HFFc6 (cell line): ENCODE measurements around the gene PLEKHJ1. TPM values are rescaled to one million over a fixed set of nuclear protein-coding genes. Genes with fewer than 3 reads are reported as not detected.
A peak's percentile ranks its signal among the peaks of the same experiment; 100 is the strongest.

Experiments
- DNase-seq: peaks from one replicate; pipeline ENCODE4 v3.0.0-alpha.2; 2018
- H3K27ac Mint-ChIP-seq: 2 replicates; pipeline ENCODE4 v1.8.0; 2020; ENCODE audit warnings: mild to moderate bottlenecking, mixed read lengths
- H3K27me3 Mint-ChIP-seq: 2 replicates; pipeline ENCODE4 v1.8.0; 2021; ENCODE audit warnings: mild to moderate bottlenecking, moderate library complexity, mixed read lengths; ENCODE audit not compliant: insufficient read depth
- H3K36me3 Mint-ChIP-seq: 2 replicates; pipeline ENCODE4 v1.8.0; 2021; ENCODE audit warnings: low read depth, mixed read lengths
- H3K4me1 Mint-ChIP-seq: 2 replicates; pipeline ENCODE4 v1.8.0; 2020; ENCODE audit warnings: low read depth, mixed read lengths
- H3K4me3 Mint-ChIP-seq: 2 replicates; pipeline ENCODE4 v1.8.0; 2020; ENCODE audit warnings: mild to moderate bottlenecking, moderate library complexity, mixed read lengths
- H3K9me3 Mint-ChIP-seq: 2 replicates; pipeline ENCODE4 v1.8.0; 2020; ENCODE audit warnings: mild to moderate bottlenecking, mixed read lengths
- CTCF ChIP-seq: fragments of 200-600 bp; sonication (generic); IDR thresholded peaks from 2 replicates; pipeline ENCODE4 v1.5.0; 2021; ENCODE audit warnings: antibody characterized with exemption, mild to moderate bottlenecking
- total RNA-seq, 6 experiments: library from RNA; stranded (reverse); fragmentation: NEBNext Ultra II Directional; extraction: Animal tissue kit (Norgen Biotek cat#: 25700); gene quantifications; 2 replicates in 1 of 6; 3 replicates in 5 of 6; pipeline ENCODE4 v1.2.3, GENCODE V29; 2021

PLEKHJ1 gene
- total RNA-seq, 6 experiments from 2014 or later, result 45.9 to 57.3 (median 50.2) TPM

- H3K27ac Mint-ChIP-seq, result peak overlapping the region; percentile 33; the same call in 1 of the 2 replicates
- peaks cover 14% of the 10 kb centered on the region for H3K27me3 Mint-ChIP-seq
- DNase-seq, result no peak
- H3K36me3 Mint-ChIP-seq, result peaks cover 21% of the 10 kb centered on the region
- no peak overlapping the region for H3K4me3 Mint-ChIP-seq
- no peaks in the 10 kb centered on the region for H3K9me3 Mint-ChIP-seq
- no peaks in the 10 kb centered on the region for H3K4me1 Mint-ChIP-seq
- no peak for TF ChIP-seq CTCF
These were observed 37.8 kb downstream of the PLEKHJ1 start for GRCh38 chr19:2198317-2198716.

- H3K27ac Mint-ChIP-seq, result no peak overlapping the region
- H3K27me3 Mint-ChIP-seq, result peaks cover 10% of the 10 kb centered on the region
- DNase-seq, result no peak
- no peaks in the 10 kb centered on the region for H3K9me3 Mint-ChIP-seq
- no peak overlapping the region for H3K4me3 Mint-ChIP-seq
- no peak for TF ChIP-seq CTCF
- no peaks in the 10 kb centered on the region for H3K4me1 Mint-ChIP-seq
- H3K36me3 Mint-ChIP-seq, result peaks cover 26% of the 10 kb centered on the region
These were observed 38.9 kb downstream of the PLEKHJ1 start for GRCh38 chr19:2197270-2197669.

GRCh38 chr19:2195914-2196313 is 40.2 kb downstream of the PLEKHJ1 start:
- H3K36me3 Mint-ChIP-seq, result peaks cover 20% of the 10 kb centered on the region
- H3K27ac Mint-ChIP-seq, result no peak overlapping the region
- no peak for DNase-seq
- no peaks in the 10 kb centered on the region for H3K4me1 Mint-ChIP-seq
- peaks cover 9% of the 10 kb centered on the region; the same call in 1 of the 2 replicates for H3K27me3 Mint-ChIP-seq
- TF ChIP-seq CTCF, result no peak
- H3K9me3 Mint-ChIP-seq, result no peaks in the 10 kb centered on the region
- no peak overlapping the region for H3K4me3 Mint-ChIP-seq

GRCh38 chr19:2195361-2195760 is 40.8 kb downstream of the PLEKHJ1 start:
- Mint-ChIP-seq H3K4me3 (no peak overlapping the region), H3K27ac (no peak overlapping the region), H3K27me3 (peaks cover 9% of the 10 kb centered on the region; the same call in 1 of the 2 replicates), H3K9me3 (no peaks in the 10 kb centered on the region), H3K36me3 (peaks cover 20% of the 10 kb centered on the region), H3K4me1 (no peaks in the 10 kb centered on the region)
- no peak for DNase-seq
- TF ChIP-seq CTCF, result no peak

GRCh38 chr19:2194513-2195078 is 41.5 kb downstream of the PLEKHJ1 start:
- peaks cover 9% of the 10 kb centered on the region; the same call in 1 of the 2 replicates for H3K27me3 Mint-ChIP-seq

More at GRCh38 chr19:2194513-2195078, 41.5 kb downstream of the PLEKHJ1 start:
- H3K36me3 Mint-ChIP-seq, result peaks cover 20% of the 10 kb centered on the region
- H3K4me3 Mint-ChIP-seq, result no peak overlapping the region
- H3K27ac Mint-ChIP-seq, result no peak overlapping the region
- H3K4me1 Mint-ChIP-seq, result no peaks in the 10 kb centered on the region
- no peak for TF ChIP-seq CTCF
- DNase-seq, result no peak
- H3K9me3 Mint-ChIP-seq, result no peaks in the 10 kb centered on the region
